Measurements from ENCODE around the gene KCNJ11.

Gene KCNJ11

GRCh38 chr11:17396598-17397310 is 8.3 kb upstream of the KCNJ11 start:
- Histone ChIP-seq H3K27ac (ENCODE audit: low read length) (no peak overlapping the region), H3K27me3 (ENCODE audit: insufficient read depth, low read length) (no peaks in the 10 kb centered on the region), H3K9me3 (ENCODE audit: insufficient read depth, low read depth, low read length) (no peaks in the 10 kb centered on the region), H3K9ac (ENCODE audit: low read depth, low read length) (no peak overlapping the region), H3K4me1 (ENCODE audit: insufficient read depth, low read length) (no peaks in the 10 kb centered on the region), H3K36me3 (ENCODE audit: insufficient read depth, low read depth, low read length) (no peaks in the 10 kb centered on the region), H3K4me3 (ENCODE audit: low read length) (no peak overlapping the region)

DNA sequence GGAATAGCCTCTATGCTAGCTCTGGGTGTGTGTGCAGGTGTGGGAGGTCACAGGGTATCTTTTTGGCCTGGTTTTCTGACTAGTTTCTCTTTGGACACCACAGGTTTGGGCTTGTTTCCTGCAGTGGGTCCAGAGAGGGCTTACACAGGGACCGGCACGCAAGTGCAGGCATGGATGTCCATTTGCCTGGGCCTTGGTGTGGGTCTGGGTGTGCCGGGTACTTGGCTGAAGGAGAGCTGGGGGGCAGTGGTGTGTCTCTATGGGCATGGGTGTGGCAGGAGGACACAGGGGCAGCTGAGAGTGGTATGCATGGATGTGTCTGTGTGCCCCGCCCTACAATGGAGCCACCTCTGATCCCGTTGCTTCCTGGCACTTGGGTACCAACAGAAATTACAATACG is 7.5 kb upstream of the KCNJ11 start:
- Histone ChIP-seq H3K36me3 (ENCODE audit: insufficient read depth, low read depth, low read length) (no peaks in the 10 kb centered on the region), H3K9me3 (ENCODE audit: insufficient read depth, low read depth, low read length) (no peaks in the 10 kb centered on the region), H3K4me1 (ENCODE audit: insufficient read depth, low read length) (no peaks in the 10 kb centered on the region), H3K9ac (ENCODE audit: low read depth, low read length) (no peak overlapping the region), H3K4me3 (ENCODE audit: low read length) (no peak overlapping the region), H3K27me3 (ENCODE audit: insufficient read depth, low read length) (peaks cover under 1% of the 10 kb centered on the region; the same call in 1 of the 2 replicates), H3K27ac (ENCODE audit: low read length) (no peak overlapping the region)

- no peaks in the 10 kb centered on the region for H3K36me3 ChIP-seq (ENCODE audit: insufficient read depth, low read depth, low read length)
- H3K27me3 ChIP-seq (ENCODE audit: insufficient read depth, low read length), result peaks cover 4% of the 10 kb centered on the region; the same call in 1 of the 2 replicates
- no peak overlapping the region for H3K27ac ChIP-seq (ENCODE audit: low read length)
- no peak overlapping the region for H3K4me3 ChIP-seq (ENCODE audit: low read length)
- no peaks in the 10 kb centered on the region for H3K4me1 ChIP-seq (ENCODE audit: insufficient read depth, low read length)
- H3K9me3 ChIP-seq (ENCODE audit: insufficient read depth, low read depth, low read length), result no peaks in the 10 kb centered on the region
- H3K9ac ChIP-seq (ENCODE audit: low read depth, low read length), result no peak overlapping the region
Measured at GRCh38 chr11:17395554-17395961, 7.1 kb upstream of the KCNJ11 start.

DNA sequence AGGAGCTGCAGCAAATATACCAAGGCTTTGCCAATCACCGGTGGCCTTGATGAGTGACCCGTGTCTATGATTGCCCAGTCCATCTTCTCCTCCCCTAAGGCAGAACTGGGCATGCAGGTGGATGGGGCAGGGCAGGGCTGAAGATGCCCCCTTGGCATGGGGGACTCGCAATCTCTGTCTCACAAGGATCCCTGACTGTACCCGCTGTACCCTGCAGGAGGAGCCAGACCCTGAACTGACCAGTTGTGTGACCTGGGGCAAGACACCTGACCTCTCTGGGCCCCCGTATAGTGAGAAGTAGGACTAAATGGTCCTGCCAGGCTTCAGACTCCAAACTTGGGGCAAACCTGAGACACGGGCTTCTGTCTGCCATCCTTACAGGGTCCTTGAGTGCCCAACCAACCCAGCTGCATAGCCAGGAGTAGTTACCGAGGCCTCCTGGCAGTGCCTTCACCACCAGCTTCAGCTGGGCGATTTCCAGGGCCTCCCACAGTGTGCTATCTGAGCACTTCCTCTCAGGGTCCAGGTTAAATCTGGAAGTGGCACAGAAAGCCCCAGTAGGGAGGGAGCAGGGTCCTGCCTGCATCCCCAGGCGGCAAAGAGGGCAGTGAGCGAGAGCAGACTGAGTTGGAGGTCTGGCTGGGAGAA is 6.4 kb upstream of the KCNJ11 start:
- H3K27ac ChIP-seq (ENCODE audit: low read length), result no peak overlapping the region
- no peak overlapping the region for H3K4me3 ChIP-seq (ENCODE audit: low read length)
- H3K4me1 ChIP-seq (ENCODE audit: insufficient read depth, low read length), result no peaks in the 10 kb centered on the region; the same call in 1 of the 2 replicates
- no peak overlapping the region for H3K9ac ChIP-seq (ENCODE audit: low read depth, low read length)
- H3K27me3 ChIP-seq (ENCODE audit: insufficient read depth, low read length), result peaks cover 8% of the 10 kb centered on the region; the same call in 1 of the 2 replicates
- no peaks in the 10 kb centered on the region for H3K9me3 ChIP-seq (ENCODE audit: insufficient read depth, low read depth, low read length)
- H3K36me3 ChIP-seq (ENCODE audit: insufficient read depth, low read depth, low read length), result no peaks in the 10 kb centered on the region

GRCh38 chr11:17393472-17393871 is 5.0 kb upstream of the KCNJ11 start:
- Histone ChIP-seq H3K27me3 (ENCODE audit: insufficient read depth, low read length) (peaks cover 8% of the 10 kb centered on the region; the same call in 1 of the 2 replicates), H3K9me3 (ENCODE audit: insufficient read depth, low read depth, low read length) (no peaks in the 10 kb centered on the region), H3K36me3 (ENCODE audit: insufficient read depth, low read depth, low read length) (no peaks in the 10 kb centered on the region), H3K9ac (ENCODE audit: low read depth, low read length) (no peak overlapping the region), H3K4me1 (ENCODE audit: insufficient read depth, low read length) (no peaks in the 10 kb centered on the region; the same call in 1 of the 2 replicates), H3K27ac (ENCODE audit: low read length) (no peak overlapping the region), H3K4me3 (ENCODE audit: low read length) (no peak overlapping the region)

DNA sequence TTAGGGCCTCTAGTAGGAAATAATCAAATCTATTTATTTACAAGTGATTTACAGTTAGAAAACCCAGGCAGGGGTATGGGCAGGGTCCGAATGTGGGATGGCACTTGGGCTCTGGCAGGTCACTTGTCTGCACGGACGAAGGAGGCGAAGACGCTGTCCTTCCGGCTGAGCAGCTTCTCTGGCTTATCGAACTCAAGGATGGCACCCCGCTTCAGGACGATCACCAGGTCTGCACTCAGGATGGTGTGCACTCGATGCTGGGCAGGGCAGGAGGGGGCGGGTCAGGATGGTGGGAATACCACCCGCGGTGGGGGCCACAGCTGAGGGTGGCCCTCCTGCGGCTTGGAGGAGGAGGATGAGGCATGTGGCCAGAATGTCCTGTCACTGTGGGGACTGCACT is 4.4 kb upstream of the KCNJ11 start:
- Histone ChIP-seq H3K27me3 (ENCODE audit: insufficient read depth, low read length) (peaks cover 8% of the 10 kb centered on the region; the same call in 1 of the 2 replicates), H3K9ac (ENCODE audit: low read depth, low read length) (no peak overlapping the region), H3K4me1 (ENCODE audit: insufficient read depth, low read length) (no peaks in the 10 kb centered on the region; the same call in 1 of the 2 replicates)

GRCh38 chr11:17391493-17392355 is 3.3 kb upstream of the KCNJ11 start:
- Histone ChIP-seq H3K27me3 (ENCODE audit: insufficient read depth, low read length) (peaks cover 8% of the 10 kb centered on the region; the same call in 1 of the 2 replicates), H3K36me3 (ENCODE audit: insufficient read depth, low read depth, low read length) (no peaks in the 10 kb centered on the region), H3K9me3 (ENCODE audit: insufficient read depth, low read depth, low read length) (no peaks in the 10 kb centered on the region), H3K9ac (ENCODE audit: low read depth, low read length) (no peak overlapping the region), H3K4me3 (ENCODE audit: low read length) (no peak overlapping the region), H3K4me1 (ENCODE audit: insufficient read depth, low read length) (no peaks in the 10 kb centered on the region; the same call in 1 of the 2 replicates), H3K27ac (ENCODE audit: low read length) (no peak overlapping the region)

More for the DNA sequence above, 4.4 kb upstream of the KCNJ11 start:
- no peak overlapping the region for H3K27ac ChIP-seq (ENCODE audit: low read length)
- H3K9me3 ChIP-seq (ENCODE audit: insufficient read depth, low read depth, low read length), result no peaks in the 10 kb centered on the region
- no peak overlapping the region for H3K4me3 ChIP-seq (ENCODE audit: low read length)
- no peaks in the 10 kb centered on the region for H3K36me3 ChIP-seq (ENCODE audit: insufficient read depth, low read depth, low read length)

DNA sequence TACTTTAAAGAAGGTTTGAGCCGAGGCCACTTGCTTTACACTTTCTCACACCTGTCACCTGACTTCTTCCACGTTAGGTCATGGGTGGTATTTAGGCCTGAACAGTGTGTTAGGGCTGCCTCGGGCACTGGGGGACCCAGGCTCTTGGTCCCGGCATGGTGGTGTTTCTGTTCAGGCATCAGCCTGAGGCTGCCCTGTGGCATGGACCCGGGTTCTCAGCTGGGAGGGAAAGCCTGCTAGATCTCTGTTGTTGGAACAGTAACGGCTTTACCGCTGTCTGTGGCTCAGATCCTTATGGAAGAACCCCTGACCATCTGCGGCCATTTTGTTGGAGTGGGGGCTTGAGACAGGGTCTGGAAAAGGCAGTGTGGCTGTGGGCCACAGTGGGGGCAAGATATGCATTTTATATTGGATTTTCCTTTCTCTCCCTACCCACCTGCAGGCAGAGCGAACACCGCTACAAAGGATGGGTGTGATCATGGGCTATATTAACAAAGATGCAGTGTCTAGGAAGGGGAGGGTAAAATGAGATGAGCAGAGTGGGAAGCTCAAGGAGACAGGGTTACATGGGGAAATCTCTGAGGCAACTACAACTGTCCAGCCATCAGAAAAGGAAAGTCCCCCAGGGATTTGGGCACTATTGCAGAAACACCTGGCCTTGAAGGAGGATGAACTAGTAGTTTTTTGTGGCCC is 1.6 kb upstream of the KCNJ11 start:
- Histone ChIP-seq H3K9ac (ENCODE audit: low read depth, low read length) (peak overlapping the region; percentile 9; the same call in 1 of the 2 replicates), H3K27me3 (ENCODE audit: insufficient read depth, low read length) (peaks cover 8% of the 10 kb centered on the region; the same call in 1 of the 2 replicates), H3K36me3 (ENCODE audit: insufficient read depth, low read depth, low read length) (no peaks in the 10 kb centered on the region), H3K4me1 (ENCODE audit: insufficient read depth, low read length) (no peaks in the 10 kb centered on the region; the same call in 1 of the 2 replicates), H3K4me3 (ENCODE audit: low read length) (peak overlapping the region; percentile 78; the same call in 1 of the 2 replicates), H3K9me3 (ENCODE audit: insufficient read depth, low read depth, low read length) (no peaks in the 10 kb centered on the region), H3K27ac (ENCODE audit: low read length) (no peak overlapping the region)

- Histone ChIP-seq H3K9me3 (ENCODE audit: insufficient read depth, low read depth, low read length) (no peaks in the 10 kb centered on the region), H3K4me3 (ENCODE audit: low read length) (peak overlapping the region; percentile 78), H3K27me3 (ENCODE audit: insufficient read depth, low read length) (peaks cover 8% of the 10 kb centered on the region; the same call in 1 of the 2 replicates), H3K4me1 (ENCODE audit: insufficient read depth, low read length) (no peaks in the 10 kb centered on the region; the same call in 1 of the 2 replicates), H3K36me3 (ENCODE audit: insufficient read depth, low read depth, low read length) (no peaks in the 10 kb centered on the region), H3K9ac (ENCODE audit: low read depth, low read length) (peak overlapping the region; percentile 9; the same call in 1 of the 2 replicates), H3K27ac (ENCODE audit: low read length) (no peak overlapping the region)
Measured at GRCh38 chr11:17389211-17389956, 925 bp upstream of the KCNJ11 start.

DNA sequence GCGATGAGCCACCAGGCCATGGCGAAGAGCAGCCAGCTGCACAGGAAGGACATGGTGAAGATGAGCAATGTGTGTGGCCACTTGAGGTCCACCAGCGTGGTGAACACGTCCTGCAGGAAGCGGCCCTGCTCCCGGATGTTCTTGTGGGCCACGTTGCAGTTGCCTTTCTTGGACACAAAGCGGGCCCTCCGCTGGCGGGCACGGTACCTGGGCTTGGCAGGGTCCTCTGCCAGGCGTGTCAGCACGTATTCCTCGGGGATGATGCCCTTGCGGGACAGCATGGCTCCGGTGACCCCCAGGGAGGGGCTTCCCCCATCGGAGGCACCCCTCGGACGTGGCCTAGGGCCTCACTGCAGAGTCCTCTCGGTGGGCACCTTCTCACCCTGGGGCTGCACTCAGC is 648 bp downstream of the KCNJ11 start:
- H3K4me1 ChIP-seq (ENCODE audit: insufficient read depth, low read length), result no peaks in the 10 kb centered on the region; the same call in 1 of the 2 replicates
- H3K27ac ChIP-seq (ENCODE audit: low read length), result no peak overlapping the region
- H3K36me3 ChIP-seq (ENCODE audit: insufficient read depth, low read depth, low read length), result no peaks in the 10 kb centered on the region
- no peak overlapping the region for H3K4me3 ChIP-seq (ENCODE audit: low read length)
- H3K9me3 ChIP-seq (ENCODE audit: insufficient read depth, low read depth, low read length), result no peaks in the 10 kb centered on the region
- no peak overlapping the region for H3K9ac ChIP-seq (ENCODE audit: low read depth, low read length)
- peaks cover 8% of the 10 kb centered on the region; the same call in 1 of the 2 replicates for H3K27me3 ChIP-seq (ENCODE audit: insufficient read depth, low read length)

Data from iPS-20b (cell line).